ENCODE results near the gene PPP2R2B. TPM values are rescaled to one million over a fixed set of nuclear protein-coding genes. Genes with fewer than 3 reads are reported as not detected.
"Not testable (repeated sequence)": the region's sequence is repeated elsewhere in the genome, so short reads cannot be mapped to it uniquely, and the experiment has no call there.

PPP2R2B gene
- polyA plus RNA-seq, 1 experiment: 0.58 TPM

GRCh38 chr5:146744068-146744745, 134.3 kb downstream of the PPP2R2B start:
- no peak for TF ChIP-seq CTCF (IDR thresholded peaks at IDR 0.05; ENCODE audit: insufficient read depth, low read depth, low read length)
- Histone ChIP-seq H3K4me3 (ENCODE audit: low read depth, low read length) (no peak overlapping the region), H3K36me3 (ENCODE audit: control insufficient read depth, insufficient read depth, low read length) (no peaks in the 10 kb centered on the region), H3K27me3 (ENCODE audit: control insufficient read depth, insufficient read depth, low read length) (no peaks in the 10 kb centered on the region)
- CTCF ChIA-PET: no interaction called here
- no peak for DNase-seq (ENCODE audit: low read depth)
- POLR2A ChIA-PET: interaction anchor here (0.5 kb wide), 1 partner anchor 131 kb away, joined by 3 read pairs; no protein-coding TSS in a partner anchor

GRCh38 chr5:146734936-146735577, 143.5 kb downstream of the PPP2R2B start:
- H3K36me3 ChIP-seq (ENCODE audit: control insufficient read depth, insufficient read depth, low read length): no peaks in the 10 kb centered on the region
- CTCF ChIA-PET: interaction anchor here (0.6 kb wide), 1 partner anchor 1440 kb away, joined by 3 read pairs; no protein-coding TSS in a partner anchor

GRCh38 chr5:146732962-146733361, 145.6 kb downstream of the PPP2R2B start:
- no peak for DNase-seq (ENCODE audit: low read depth)
- H3K36me3 ChIP-seq (ENCODE audit: control insufficient read depth, insufficient read depth, low read length): no peaks in the 10 kb centered on the region

More at GRCh38 chr5:146734936-146735577, 143.5 kb downstream of the PPP2R2B start:
- POLR2A ChIA-PET: no interaction called here
- no peak for DNase-seq (ENCODE audit: low read depth)
- TF ChIP-seq CTCF (IDR thresholded peaks at IDR 0.05; ENCODE audit: insufficient read depth, low read depth, low read length): no peak
- no peaks in the 10 kb centered on the region for H3K27me3 ChIP-seq (ENCODE audit: control insufficient read depth, insufficient read depth, low read length)
- no peak overlapping the region for H3K4me3 ChIP-seq (ENCODE audit: low read depth, low read length)

GRCh38 chr5:146731909-146732659, 146.5 kb downstream of the PPP2R2B start:
- peak; percentile 67 for DNase-seq (ENCODE audit: low read depth)
- H3K4me3 ChIP-seq (ENCODE audit: low read depth, low read length): no peak overlapping the region
- TF ChIP-seq CTCF (IDR thresholded peaks at IDR 0.05; ENCODE audit: insufficient read depth, low read depth, low read length): no peak
- ChIA-PET CTCF (no interaction called here), POLR2A (no interaction called here)
- H3K27me3 ChIP-seq (ENCODE audit: control insufficient read depth, insufficient read depth, low read length): no peaks in the 10 kb centered on the region
- no peaks in the 10 kb centered on the region for H3K36me3 ChIP-seq (ENCODE audit: control insufficient read depth, insufficient read depth, low read length)

More at GRCh38 chr5:146732962-146733361, 145.6 kb downstream of the PPP2R2B start:
- H3K4me3 ChIP-seq (ENCODE audit: low read depth, low read length): no peak overlapping the region
- no peak for TF ChIP-seq CTCF (IDR thresholded peaks at IDR 0.05; ENCODE audit: insufficient read depth, low read depth, low read length)
- POLR2A ChIA-PET: no interaction called here
- no peaks in the 10 kb centered on the region for H3K27me3 ChIP-seq (ENCODE audit: control insufficient read depth, insufficient read depth, low read length)
- CTCF ChIA-PET: no interaction called here

GRCh38 chr5:146728746-146729145, 149.8 kb downstream of the PPP2R2B start:
- DNase-seq (ENCODE audit: low read depth); POLR2A ChIA-PET; H3K27me3 ChIP-seq (ENCODE audit: control insufficient read depth, insufficient read depth, low read length); H3K36me3 ChIP-seq (ENCODE audit: control insufficient read depth, insufficient read depth, low read length); CTCF ChIA-PET; H3K4me3 ChIP-seq (ENCODE audit: low read depth, low read length): not testable (repeated sequence)
